Renal pelvis (tissue), 4 donors: ENCODE measurements around the gene PDE10A. TPM values are rescaled to one million over a fixed set of nuclear protein-coding genes. Genes with fewer than 3 reads are reported as not detected.

ENCODE experiments used
- DNase-seq: peaks from one replicate; pipeline ENCODE4 v3.0.0-alpha.2; 2013
- polyA plus RNA-seq, 3 donors: library from polyadenylated mRNA; unstranded; fragments of 120-200 nt; gene quantifications; one replicate each; pipeline ENCODE4 v1.2.1, GENCODE V29; 2013; ENCODE audit not compliant: insufficient read length in 3 of 3

The PDE10A gene
- polyA plus RNA-seq, 3 donors = 18.3 to 24.4 (median 19.6) TPM

DNA sequence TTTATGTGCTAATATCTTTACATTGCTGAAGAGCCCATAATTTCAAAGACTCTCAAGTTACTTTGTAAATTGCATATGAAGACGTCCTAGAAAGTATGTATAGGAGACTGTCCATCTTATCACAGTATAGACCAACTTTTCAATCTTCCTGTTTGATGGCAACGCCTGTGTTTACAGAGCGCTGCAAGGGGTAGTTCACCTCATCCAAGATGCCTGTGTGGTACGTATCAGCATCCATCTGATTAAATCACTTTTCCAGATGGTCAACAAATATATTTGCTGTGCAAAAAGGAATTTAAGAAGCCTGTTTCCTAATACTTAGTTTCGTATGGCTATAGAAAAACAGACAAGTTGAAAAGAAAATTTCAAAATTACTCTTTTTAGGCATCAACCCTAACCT is 17.9 kb upstream of the PDE10A start:
- no peak for DNase-seq

DNA sequence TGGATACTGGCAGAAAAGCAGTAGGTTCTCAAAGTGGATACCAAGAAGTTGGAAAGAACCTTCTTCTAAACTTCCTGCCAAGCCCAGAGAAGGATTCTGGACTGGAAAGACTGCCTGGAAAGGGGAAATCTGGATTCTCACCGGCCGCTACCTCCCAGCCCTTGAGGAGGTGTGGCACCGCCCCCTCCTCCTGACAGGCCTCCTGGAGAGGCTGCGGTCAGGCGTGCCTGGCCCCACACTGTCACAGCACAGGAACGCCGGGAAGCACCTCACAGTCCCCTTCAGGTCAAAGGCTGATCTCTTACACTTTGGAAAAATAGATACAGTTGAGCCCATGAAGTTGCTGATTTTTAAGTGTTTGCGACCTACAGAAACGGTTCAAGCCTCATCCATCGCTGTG is 16.3 kb upstream of the PDE10A start:
- no peak for DNase-seq

DNA sequence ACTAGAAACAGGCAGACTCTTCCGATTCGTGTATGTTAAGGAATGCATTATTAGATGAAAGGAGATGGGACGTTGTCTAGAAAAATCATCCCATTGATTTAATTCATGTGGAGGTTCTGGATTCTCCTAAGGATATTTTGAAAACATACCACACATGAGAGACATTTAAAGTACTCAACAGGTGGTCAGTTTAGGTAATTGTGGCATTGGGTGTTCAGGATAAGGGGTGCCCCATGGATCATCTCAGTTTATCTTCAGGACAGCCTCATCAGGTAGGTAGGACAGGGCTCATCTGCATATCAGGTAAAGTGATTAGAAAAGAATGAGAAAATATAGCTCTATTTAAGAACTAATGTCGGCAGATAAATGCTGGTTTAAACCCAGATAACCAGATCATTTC is 15.9 kb upstream of the PDE10A start:
- no peak for DNase-seq

DNA sequence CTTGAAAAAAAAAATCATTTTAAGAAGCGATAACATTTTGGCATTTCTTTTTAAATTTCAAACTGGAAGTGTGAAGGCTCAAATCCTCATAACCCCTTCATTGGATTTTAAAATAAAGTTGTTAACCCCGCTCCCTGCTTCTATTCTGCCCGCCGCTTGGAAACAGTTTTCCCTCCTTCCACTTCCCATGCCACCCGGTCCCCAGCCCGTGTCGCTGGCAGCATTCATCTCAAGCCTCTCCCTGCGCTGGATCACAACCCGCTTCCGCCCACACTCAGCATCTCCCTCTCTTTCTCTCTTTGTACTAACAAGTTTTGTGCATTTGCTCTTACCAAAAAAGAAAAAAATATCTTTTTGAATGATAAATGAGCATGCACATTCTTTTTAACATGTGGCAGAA is 15.4 kb upstream of the PDE10A start:
- DNase-seq = no peak

DNA sequence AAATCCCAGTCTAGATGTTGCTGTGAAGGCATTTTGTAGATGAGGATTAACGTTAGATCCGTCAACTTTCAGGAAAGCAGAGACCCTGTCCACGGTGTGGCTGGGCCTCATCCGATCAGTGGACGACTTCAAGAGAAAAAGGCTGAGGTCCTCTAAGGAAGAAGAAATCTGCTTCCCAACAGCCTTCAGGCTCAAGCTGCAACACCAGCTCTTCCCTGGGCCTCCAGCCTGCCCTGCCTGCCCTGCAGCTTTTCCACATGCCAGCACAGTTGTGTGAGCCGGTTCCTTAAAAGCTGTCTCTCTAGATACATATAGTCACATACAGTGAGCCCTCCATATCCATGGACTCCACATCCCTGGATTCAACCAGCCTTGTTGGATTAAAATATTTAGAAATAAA is 14.1 kb upstream of the PDE10A start:
- DNase-seq = no peak

DNA sequence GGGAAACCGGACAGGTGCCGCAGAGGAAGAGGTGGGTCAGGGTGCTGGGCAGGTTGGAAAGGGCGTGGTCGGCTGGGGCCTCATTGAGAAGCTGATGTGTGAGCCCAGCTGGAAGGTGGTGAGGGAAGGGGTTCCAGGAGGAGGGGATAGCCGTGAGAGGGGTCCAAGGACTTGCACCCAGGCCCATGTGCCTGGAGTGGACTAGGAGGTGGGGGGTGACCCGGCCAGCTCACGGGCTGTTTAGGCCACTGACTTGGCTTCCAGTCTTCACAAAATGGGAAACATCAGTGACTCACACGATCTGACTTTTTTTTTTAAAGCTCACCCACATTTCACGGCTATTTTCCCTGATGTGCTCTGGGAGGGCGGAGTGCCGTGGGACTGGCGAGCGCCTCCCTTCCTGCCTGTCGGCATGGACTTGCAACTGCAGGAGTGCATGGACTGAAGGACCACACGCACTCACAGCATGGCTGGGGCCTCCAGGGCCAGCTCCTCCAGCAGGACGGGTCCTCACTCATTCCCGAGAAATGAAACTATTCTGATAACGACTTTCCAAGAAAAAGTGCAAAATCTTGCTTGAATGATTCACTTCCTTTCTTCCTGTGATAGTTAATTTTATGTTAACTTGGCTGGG is 13.5 kb upstream of the PDE10A start:
- no peak for DNase-seq

DNA sequence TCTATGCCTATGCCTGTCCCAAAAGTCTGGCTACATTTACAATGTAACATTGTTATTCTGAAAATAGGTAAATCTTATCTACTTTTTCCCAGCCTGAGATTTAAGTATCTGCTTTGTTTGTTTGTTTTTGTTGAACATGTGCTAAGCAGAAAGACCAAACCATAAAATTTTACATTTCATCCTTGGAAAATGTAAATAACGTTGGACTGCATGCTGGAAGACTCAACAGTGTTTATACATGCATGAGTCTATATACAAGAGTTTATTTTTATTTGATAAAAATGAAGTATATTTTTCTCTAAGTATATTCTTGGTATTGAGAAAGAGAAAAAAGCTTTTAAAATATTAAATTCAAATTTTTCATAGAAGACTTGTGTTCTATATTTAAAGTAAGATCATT is 12.1 kb upstream of the PDE10A start:
- no peak for DNase-seq

DNA sequence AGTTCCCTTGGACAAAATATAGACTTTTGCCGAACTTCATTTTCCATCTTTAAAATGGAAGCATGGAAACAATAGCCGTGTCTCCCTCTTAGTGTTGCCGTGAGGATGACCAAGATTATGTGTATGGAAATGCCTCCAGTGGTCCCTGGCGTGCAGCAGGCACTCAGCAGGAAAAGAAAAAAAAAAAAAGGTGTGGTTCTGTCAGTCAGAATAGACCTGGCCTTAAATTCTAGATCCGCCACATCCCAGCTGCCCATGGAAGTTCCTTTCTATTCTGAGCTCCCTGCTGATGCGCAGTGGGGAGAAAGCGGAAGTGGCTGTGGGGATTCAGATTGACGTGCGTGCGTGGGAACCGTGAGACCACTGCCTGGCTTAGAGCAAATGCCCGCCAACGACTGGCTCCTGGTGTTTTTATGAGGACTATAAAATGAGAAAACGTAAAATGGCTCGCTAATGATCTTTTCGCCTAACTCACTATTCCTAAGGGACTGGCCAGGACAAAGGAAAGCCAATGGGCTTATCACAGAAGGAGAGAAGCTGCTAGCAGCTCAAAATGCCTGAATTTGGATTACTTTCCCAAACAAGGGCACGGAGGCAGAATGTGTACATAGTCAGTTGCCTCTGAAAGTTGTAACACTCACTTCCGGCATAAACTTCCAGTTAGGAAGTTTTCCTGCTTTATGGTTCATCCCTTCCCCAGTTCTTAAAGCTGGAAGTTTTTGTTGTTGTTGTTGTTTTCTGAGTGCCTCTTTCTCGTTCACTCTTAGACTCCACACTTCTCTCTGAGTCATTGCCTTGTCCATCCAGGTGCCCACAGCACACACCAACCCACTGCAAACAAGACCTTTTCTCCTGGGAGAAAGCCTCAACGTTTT is 11.4 kb upstream of the PDE10A start:
- DNase-seq = no peak

DNA sequence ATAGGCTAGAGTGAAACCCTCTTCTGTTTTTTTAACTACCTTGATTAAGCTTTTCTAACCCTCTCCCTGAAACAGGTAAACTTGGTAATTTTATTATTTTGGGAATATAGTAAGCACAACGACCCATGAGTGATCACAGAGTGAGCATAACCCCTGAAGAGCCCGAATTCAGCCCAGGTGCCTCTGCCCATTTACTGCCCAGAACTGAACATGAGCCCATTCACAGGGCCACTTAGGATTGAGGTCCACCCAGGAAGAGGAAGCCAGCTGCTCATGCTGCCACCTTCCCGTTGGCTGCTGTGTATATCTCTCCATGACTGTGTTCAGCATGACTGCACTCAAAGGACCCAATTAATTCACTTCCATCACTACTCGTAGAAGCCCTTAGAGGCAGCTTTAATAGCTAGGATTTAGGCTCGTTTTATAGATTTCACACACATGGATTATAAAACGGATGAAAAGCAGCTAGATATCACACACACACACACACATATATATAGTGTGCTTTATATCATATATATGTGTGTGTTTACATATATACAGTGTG is 8.3 kb upstream of the PDE10A start:
- DNase-seq = no peak

DNA sequence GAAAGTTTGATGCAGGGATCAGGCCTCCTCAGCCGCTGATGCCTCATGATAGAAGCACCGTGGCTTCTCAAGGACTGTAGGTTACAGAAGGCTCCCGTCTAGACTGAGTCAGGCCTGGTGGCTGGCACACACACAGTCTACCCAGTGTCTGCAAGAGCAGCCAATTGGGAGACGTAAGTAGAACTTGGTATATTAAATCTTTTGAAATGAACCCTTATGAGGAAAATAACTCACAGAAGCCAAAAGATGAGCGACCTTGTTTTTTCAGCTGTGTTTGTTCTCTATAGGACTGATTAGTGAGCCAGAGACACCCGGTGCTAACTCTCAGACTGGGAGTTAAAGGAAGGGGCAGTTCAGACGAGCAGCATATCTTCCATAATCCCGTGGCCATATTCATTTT is 5.9 kb upstream of the PDE10A start:
- DNase-seq = no peak

DNA sequence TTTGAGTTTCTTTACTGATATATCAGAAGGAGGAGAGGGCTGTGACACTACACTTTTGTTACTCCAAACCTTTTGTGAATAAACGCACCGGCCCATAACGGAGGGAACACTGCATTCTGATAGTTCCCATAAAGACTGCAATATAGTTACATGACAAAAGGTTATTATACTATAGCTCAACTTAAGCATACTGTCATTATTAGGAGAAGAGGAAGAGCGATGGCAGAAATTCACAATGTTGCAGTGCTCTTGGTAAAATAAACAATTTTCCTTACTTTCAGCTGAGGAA is 2.3 kb upstream of the PDE10A start:
- DNase-seq = no peak

DNA sequence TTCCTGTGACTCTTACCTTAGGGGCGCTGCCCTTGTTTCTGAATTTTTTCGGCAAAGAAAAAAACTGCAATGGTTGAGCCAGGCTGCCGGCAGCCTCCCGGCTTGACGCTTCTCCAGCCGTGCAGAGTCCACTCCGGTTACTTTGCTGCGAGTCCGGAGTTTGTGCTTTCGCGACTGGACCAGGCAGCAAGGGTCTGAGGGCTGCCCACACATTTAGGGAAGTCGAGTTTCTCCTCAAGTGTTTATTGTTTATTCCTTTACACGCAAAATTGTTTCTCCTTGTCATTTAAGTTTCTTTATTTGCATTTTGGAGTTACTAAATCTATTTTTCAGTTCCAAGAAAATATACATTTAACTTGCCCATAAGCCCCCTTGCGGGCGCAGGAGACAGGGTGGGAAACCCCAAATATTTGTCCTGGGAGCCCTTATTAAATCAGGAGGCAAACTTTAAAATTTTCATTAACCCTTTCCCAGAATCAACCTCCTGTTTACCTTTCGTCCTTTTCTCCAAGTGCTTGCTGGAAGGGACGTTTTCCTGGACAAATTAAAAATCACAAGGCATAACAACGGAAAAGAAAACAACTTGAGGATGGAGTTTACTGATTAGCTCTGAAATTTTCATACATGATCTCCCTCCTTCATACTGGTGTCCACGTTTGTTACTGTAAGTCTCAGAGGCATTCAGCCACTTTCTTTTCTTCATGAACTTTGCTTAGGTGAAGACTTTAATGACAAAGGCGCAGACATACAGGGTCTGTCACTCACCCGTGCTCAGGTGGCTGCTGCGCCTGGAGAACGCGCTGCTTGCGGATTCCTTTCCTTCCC is 1.7 kb upstream of the PDE10A start:
- peak; percentile 34 for DNase-seq

DNA sequence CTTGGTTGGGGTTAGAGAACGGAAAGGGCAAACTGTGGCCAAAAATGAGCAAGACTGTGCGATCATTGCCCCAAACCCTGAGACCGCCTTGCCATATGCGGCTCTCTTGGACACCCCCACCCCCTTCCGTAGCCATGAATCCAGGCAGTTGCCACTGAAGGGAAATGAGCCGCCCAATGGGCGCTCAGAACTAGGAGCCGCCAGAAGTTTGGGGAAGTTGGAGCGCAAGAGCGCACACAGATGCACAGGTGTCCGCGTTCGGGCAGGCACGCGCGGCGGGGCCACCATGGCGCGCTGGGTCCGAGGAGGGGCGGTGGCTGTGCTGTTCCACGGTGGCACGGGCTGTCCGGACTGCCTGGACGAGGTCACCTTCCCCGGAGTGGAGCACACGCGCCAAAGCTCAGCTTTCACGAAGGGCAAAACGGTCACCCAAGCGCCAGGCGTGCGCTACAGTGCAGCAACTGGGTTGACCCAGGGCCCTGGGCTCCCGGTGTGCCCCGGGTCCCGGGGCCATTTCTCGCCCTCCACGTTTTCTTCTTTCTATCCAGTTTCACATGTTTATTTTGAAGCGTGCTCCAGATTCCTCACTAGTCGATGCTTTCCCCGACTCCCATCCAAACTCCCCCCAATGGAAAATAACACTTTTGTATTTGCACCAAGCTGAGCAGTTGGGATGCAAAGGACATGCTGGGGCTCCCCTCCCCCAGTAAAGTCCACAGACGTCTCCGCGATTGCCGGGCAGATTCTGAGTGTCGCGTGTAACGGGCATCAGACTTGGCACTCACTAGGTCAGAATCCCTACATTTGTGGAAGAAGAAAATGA is 906 bp upstream of the PDE10A start:
- no peak for DNase-seq

DNA sequence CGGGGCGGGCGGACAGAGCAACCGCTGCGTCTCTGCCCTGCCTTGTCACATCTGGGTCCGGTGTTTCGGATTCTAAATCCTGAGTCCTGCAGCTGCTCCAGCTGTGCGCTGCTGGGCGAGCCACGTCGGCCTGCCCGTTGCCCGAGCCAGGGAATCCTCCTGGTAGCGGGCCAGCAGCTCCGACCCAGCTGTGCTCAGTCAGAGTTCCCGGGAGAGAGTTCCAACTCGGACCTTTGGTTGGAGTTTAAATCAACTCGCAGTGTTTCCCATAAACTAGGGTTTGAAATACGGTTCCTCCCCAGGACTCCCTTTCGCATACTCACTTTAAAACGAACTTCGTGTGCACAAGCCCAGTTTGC is 315 bp upstream of the PDE10A start:
- peak; percentile 59 for DNase-seq

DNA sequence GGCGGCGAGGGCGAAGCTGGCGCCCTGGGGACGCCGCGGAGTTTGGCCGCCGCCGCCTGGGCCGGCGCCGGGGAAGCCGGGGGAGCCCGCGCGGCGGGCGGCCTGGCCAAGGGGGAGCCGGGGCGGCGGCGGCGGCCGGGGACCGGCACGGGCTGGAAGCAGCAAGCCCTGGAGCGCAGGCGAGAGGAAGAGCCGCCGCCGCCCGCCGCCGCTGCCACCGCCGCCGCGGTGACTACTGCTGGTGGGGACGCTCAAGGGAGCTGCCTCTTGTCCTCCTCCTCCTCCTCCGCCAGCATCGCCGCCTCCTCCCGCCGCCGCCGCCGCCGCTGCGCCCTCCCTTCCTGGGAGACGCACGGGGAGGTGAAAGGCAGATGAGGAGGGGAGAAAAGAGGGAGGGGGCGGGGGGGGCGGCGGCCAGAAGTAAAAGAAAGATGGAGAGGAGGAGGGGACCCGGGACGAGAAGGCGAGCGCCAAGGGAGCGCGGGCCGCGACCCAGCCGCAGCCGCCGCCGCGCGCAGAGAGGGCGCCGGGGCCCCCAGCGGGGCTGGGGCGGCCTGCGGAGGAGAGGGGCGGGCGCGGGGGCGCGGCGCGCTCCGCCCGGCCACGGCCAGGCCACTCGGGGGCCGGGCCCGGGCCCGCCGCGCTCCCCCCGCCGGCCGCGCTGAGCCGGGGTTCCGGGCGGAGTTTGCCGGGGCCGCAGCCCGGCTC is 846 bp downstream of the PDE10A start:
- DNase-seq = peak; percentile 63

DNA sequence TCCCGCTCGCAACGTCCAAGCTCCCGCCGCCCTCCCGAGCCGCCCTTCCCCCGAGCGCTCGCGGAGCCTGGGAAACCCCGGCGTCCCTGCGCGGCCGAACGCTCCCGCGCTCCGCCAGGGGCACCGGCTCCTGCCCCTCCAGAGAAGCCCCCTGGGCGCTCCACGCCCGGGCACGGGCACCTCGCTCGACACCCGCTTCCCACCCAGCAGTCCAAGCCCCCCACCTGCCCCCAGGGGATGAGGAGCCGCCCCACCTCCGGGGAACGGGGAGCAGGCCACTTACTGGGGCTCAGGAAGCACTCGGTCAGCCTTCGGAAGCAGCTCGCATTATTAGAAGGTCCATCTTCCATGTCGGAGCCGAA is 1.4 kb downstream of the PDE10A start:
- DNase-seq = no peak

DNA sequence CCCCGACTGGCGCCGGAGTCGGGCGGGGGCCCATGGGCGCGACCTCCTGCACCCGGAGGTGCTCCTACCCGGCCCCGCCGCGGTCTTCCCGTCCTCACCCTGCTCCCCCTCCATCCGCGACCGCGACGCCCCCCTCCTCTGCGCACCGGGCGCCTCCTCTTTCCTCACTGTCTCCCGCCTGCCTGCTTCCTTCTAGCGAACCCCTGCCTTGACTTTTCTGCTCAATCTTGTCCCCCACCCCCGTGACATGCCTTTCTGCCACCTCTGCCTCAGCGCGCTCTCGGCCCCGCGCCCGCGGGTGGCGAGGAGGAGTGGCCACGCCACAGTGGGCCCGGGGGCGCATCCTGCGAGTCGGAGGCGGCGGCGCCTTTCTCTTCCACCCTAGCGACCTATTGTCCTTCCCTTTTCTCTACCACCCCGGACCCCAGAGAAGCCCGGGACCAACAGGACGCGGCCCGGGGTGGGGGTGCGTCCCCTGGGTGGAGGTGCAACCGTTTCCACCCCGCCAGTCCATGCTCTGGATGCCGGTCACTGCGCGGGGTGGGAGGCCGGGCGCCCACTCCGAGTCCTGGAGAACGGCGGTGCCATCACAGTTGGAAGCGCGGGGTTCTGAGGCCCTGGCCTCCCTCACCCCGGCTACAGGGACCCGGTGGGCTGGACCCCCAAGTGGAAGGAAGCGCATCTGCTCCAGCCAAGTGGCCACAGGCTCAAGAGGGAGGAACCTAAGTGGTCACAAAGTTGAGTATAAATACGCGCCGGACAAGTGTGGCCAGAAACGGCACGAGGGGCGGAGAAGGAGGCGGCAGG is 2.0 kb downstream of the PDE10A start:
- peak; percentile 48 for DNase-seq

DNA sequence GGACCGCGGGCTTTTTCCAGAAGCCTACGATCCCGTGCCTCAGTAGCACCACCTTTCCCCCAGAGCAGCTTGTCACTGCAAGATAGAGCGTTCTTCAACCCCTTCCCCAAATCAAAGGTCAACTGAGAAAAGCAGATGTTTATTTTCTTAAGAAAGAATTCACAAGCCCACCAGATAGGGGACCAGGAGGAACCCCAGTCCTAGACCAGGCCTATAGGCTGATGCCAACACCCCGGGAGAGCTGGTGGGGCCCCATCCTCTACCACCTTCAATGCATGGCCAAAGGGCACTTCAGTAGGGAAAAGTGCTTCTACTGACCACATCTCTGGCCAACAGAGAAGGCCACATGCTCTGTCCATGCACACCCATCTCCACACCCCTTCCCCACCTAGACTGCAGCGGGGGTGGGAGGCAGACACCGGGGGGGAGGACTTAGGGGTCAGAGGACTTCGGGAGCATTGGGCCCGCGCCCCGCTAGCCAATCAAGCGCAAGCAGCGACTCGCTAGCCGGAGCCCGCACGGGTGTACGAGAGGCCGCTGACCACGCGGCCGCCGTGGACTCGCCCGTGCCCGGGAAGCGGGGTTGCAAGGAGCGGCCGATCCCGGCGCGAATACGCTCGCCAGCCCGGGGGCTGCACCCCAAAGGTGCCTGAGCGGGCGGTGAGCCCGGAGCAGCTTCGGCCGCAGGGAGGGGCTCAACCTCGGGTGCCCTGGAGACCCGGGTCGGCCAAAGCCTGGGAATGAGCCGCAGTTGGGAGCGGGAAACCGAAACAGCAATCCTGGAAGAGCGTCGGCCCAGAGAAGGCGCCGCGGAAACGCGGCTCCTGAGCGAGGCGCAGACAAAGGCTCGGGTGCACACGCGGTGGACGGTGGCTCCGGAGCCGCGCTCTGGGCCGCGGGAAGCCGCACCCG is 2.8 kb downstream of the PDE10A start:
- DNase-seq = no peak

DNA sequence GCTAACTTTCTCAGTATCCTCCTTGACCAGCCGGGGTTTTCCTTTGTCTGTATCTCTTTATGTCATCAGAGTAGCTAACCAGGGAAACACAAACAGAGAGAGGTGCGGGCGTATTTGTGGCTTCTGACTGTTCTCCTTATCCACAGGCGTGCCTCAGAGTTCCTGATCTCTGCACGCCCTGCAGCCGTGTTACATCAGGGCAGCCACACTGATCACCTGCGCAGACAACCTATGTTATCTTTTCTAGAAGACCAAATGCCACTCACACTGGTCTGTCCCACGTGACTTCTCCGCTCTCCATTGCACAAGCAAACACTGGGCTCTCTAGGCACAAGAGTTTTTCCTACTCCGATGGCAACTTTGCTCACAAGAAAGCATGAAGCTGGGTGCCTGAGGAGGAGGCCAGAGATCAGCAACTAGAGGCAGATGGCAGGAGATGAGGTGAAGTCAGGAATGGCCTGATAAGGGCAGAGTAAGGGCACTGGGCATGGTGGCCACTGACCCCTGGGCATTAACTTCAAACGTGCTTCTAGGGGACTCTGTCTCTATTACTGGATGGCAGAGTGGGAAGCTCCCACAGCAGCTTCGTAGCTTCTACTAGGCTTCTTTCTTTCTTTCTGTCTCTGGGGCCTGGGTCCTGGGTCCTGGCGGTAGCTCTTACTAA is 4.5 kb downstream of the PDE10A start:
- DNase-seq = no peak
